ENCODE data around the gene TOR2A.

DNA sequence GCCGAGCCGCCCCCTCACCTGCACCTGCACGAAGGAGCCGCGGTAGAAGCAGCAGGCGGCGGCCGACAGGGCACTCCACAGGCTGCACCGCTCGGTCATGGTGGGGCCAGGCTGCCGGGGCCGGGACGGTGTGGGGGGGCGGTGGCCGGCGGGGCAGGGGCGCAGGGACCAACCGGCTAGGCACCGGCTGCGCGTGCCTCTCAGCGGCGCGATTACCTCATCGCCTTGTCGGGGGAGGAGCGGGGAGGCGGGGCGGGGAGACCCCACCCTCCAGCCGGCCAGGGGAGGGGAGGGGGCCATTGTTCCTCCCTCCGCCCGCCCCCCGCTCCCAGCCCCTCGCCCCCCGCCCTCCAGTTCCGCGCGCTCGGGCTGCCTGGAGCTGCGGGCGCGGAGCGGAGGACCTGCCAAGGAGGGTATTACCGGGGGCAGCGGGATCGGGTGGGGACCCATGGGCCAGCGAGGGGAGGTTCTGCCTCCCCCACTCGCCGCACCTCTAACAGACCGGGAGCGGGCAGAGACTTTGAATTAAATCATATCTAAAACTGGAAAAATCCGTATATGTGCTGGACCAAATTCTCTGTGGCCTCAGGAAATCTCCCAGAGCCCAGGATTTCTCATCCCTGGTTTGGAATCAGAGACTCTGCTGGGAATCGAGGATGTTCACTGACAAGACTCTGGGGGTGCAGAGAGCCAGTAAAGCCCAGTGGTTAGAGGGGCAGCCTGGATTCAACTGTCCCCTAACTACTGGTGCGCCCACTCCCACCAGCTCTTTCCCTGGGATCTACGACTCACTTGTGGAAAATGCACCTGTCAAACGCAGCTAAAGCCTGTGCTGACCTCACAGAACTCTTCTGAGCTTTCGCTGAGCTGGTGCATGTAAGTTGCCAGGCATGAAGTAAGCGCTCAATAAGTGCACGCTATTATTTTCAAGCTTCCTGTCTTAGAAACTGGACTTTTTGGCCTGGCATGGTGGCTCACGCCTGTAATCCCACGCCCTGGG is 20.3 kb upstream of the TOR2A start:
- TF ChIP-seq CDX4 (CRISPR knock-in tag; IDR thresholded peaks at IDR 0.05; ENCODE audit: borderline replicate concordance) = no peak
- TF ChIP-seq, protein P1, sequence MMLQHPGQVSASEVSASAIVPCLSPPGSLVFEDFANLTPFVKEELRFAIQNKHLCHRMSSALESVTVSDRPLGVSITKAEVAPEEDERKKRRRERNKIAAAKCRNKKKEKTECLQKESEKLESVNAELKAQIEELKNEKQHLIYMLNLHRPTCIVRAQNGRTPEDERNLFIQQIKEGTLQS (CRISPR knock-in tag; conservative IDR thresholded peaks at IDR 0.05) = no peak
- TF ChIP-seq E2F1 (CRISPR knock-in tag; IDR thresholded peaks at IDR 0.05) = no peak
- TF ChIP-seq CREM (CRISPR knock-in tag; IDR thresholded peaks at IDR 0.05) = no peak
- no peak for TF ChIP-seq JUN (CRISPR knock-in tag; IDR thresholded peaks at IDR 0.05)
- no peak for TF ChIP-seq ZNF416 (CRISPR knock-in tag; IDR thresholded peaks at IDR 0.05)
